Pancreas (tissue), 10 donors: ENCODE data around the gene LRIG1. TPM values are rescaled to one million over a fixed set of nuclear protein-coding genes. Genes with fewer than 3 reads are reported as not detected.

ENCODE experiments used
- ATAC-seq, 4 donors: fragments of 200-7000 bp; cut with Tn5 transposase; one replicate each; pipeline versions ENCODE4 v1.8.0 to v1.9.1; 2020; ENCODE audit warnings: mild to moderate bottlenecking in 4 of 4, moderate library complexity in 4 of 4
- DNase-seq, 6 donors: peaks; one replicate each; pipeline ENCODE4 v3.0.0-alpha.2; 2020
- FAIRE-seq: peaks from 2 replicates; lab custom pipeline; 2012; peaks lifted over from hg19 to GRCh38; lab: Jason Lieb, UNC
- H3K27ac ChIP-seq, 4 donors: fragments of 200-600 bp; sonication (generic); 1 replicate in 3 of 4; 2 replicates in 1 of 4; pipeline versions ENCODE4 v1.5.0 to v1.8.0; 2020
- H3K27me3 ChIP-seq, 4 donors: fragments of 200-600 bp; one replicate each; pipeline ENCODE4 v1.8.0; 2021
- H3K36me3 ChIP-seq, 3 donors: fragments of 200-600 bp; sonication (generic) in 1 of 3; one replicate each; pipeline versions ENCODE4 v1.5.0 to v1.8.0; 2020 to 2021
- H3K4me1 ChIP-seq, 3 donors: fragments of 200-600 bp; one replicate each; pipeline ENCODE4 v1.8.0; 2021
- H3K4me3 ChIP-seq, 4 donors: fragments of 200-600 bp; sonication (generic) in 2 of 4; one replicate each; pipeline versions ENCODE4 v1.5.0 to v1.8.0; 2020 to 2021
- H3K9me3 ChIP-seq, 4 donors: fragments of 200-600 bp; one replicate each; pipeline ENCODE4 v1.8.0; 2021
- WGBS, 2 donors: extraction: QIAGEN DNeasy Blood & Tissue Kit; methylation state at CpG; one replicate each; pipeline ENCODE4 v1.1.7; 2013; 5-methylcytosine and 5-hydroxymethylcytosine counted together
- intact Hi-C, 3 donors: fragments of 100-400 bp; cut with DNase I; formaldehyde crosslinking; loops; one replicate each; pipeline versions ENCODE4 v1.11.1 to v1.14.2; 2022
- polyA plus RNA-seq, 2 donors: library from polyadenylated mRNA; stranded (reverse); fragments of 200-250 nt; gene quantifications; one replicate each; pipeline ENCODE4 v1.2.3, GENCODE V29; 2013
- total RNA-seq, 6 donors: library from RNA; stranded (reverse); fragmentation: NEBNext Ultra II Directional in 4 of 6; extraction: Animal tissue kit (Norgen Biotek cat#: 25700) in 4 of 6; gene quantifications; one replicate each; pipeline versions ENCODE4 v1.2.1 to v1.2.4, GENCODE V29; 2021 to 2023
- TF ChIP-seq, protein P1 (sequence below), 4 donors: fragments of 200-600 bp; sonication (generic) in 3 of 4; IDR thresholded peaks; one replicate each; pipeline versions ENCODE4 v1.5.0 to v1.8.0; 2021; ENCODE audit warnings: antibody characterized with exemption in 4 of 4
- donor health status: healthy with polysubstance abuse.
- donor health status: DM: no; HTN: no; CAD: no; lungs with moderate emphysema.
- donor health status: DM: no; HTN: no; CAD: no.
- donor health status: control.
- donor health status: control.
- donor health status: Bipolar disorder and iron deficiency.
- donor health status: DM: yes; HTN: yes; CAD: no.
- donor health status: DM: no; HTN: no; CAD: no.
- donor health status: DM: no; HTN: no; CAD: no.
- donor health status: DM: yes; HTN: yes; CAD: no.

LRIG1 gene
- total and polyA plus RNA-seq, 8 donors: 32.7 to 104 (median 68.0) TPM

DNA sequence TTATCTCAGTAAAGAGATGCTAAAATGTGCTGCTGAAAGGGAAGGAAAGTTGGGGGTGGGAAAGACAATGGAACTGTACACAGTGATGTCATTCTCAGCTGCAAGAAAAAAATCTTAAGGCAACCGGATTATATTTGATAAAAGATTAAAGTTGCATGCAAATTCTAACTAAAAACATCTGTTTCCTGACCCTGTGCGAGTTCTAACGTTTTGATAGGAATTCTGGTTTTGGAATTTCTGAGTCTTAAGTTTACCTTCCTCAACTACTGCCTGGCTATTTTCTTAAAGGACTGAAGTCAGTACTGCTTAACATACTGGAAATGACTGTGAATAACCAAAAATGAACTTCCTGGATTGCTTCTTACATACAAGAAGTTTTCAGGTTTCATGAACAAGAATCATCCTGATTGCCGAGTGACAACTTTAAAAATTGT lies 164.5 kb downstream of the LRIG1 start:
- peaks cover 0 to 4% (median 0%) of the 10 kb centered on the region in 3 donors for H3K4me1 ChIP-seq
- H3K9me3 ChIP-seq: no peaks in the 10 kb centered on the region
- TF ChIP-seq, protein P1, sequence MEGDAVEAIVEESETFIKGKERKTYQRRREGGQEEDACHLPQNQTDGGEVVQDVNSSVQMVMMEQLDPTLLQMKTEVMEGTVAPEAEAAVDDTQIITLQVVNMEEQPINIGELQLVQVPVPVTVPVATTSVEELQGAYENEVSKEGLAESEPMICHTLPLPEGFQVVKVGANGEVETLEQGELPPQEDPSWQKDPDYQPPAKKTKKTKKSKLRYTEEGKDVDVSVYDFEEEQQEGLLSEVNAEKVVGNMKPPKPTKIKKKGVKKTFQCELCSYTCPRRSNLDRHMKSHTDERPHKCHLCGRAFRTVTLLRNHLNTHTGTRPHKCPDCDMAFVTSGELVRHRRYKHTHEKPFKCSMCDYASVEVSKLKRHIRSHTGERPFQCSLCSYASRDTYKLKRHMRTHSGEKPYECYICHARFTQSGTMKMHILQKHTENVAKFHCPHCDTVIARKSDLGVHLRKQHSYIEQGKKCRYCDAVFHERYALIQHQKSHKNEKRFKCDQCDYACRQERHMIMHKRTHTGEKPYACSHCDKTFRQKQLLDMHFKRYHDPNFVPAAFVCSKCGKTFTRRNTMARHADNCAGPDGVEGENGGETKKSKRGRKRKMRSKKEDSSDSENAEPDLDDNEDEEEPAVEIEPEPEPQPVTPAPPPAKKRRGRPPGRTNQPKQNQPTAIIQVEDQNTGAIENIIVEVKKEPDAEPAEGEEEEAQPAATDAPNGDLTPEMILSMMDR (IDR thresholded peaks at IDR 0.05): no peak
- no peak overlapping the region for H3K4me3 ChIP-seq
- H3K27me3 ChIP-seq: no peaks in the 10 kb centered on the region
- no peak for DNase-seq
- no peaks in the 10 kb centered on the region for H3K36me3 ChIP-seq
- intact Hi-C loops: no loop called here
- 29 to 35% methylated on average over 4 of the region's 4 CpGs for WGBS, 2 donors
- FAIRE-seq: no peak
- peak; percentile 35 to 74 (median 44) for ATAC-seq
- no peak overlapping the region for H3K27ac ChIP-seq

GRCh38 chr3:66335671-66336070 lies 165.2 kb downstream of the LRIG1 start:
- Histone ChIP-seq H3K9me3 (no peaks in the 10 kb centered on the region), H3K4me1 (peaks cover 0 to 4% (median 0%) of the 10 kb centered on the region in 3 donors), H3K36me3 (no peaks in the 10 kb centered on the region), H3K27me3 (no peaks in the 10 kb centered on the region), H3K27ac (no peak overlapping the region), H3K4me3 (no peak overlapping the region)
- intact Hi-C loops: no loop called here
- 94 to 95% methylated on average over 2 of the region's 2 CpGs for WGBS, 2 donors
- TF ChIP-seq, protein P1 (IDR thresholded peaks at IDR 0.05): no peak
- DNase-seq (no peak), FAIRE-seq (no peak), ATAC-seq (no peak)
